H1 (cell line): ENCODE data around the gene GATA5.

Source experiments
- CTCF ChIP-seq, 3 experiments: IDR thresholded peaks; 1 replicate in 2 of 3; 2 replicates in 1 of 3; pipeline versions ENCODE4 v1.5.1 to v1.6.1; 2011; ENCODE audit warnings: low read length in 3 of 3, mild to moderate bottlenecking in 3 of 3, inconsistent platforms in 2 of 3, low read depth in 1 of 3, moderate library complexity in 1 of 3; ENCODE audit not compliant: insufficient read depth in 1 of 3; ENCODE audit errors: control extremely low read depth in 1 of 3
- EZH2 ChIP-seq: fragments of 200-600 bp; sonication (generic); IDR thresholded peaks from 2 replicates; pipeline ENCODE4 v1.7.1; 2012; ENCODE audit warnings: low read depth, mild to moderate bottlenecking, moderate library complexity, low read length, inconsistent platforms; ENCODE audit not compliant: severe bottlenecking

- TF ChIP-seq EZH2 (no peak), CTCF (IDR thresholded peaks at IDR 0.05; ENCODE audit: control extremely low read depth in 1 of 3, insufficient read depth in 1 of 3, low read depth in 1 of 3, low read length in 3 of 3) (no peak)
Observed at GRCh38 chr20:62508641-62509051, 32.9 kb upstream of the GATA5 start.
